Fibroblast of villous mesenchyme (primary cell): ENCODE measurements around the gene APLP1. TPM values are rescaled to one million over a fixed set of nuclear protein-coding genes. Genes with fewer than 3 reads are reported as not detected.
"Not testable (repeated sequence)": the region's sequence is repeated elsewhere in the genome, so short reads cannot be mapped to it uniquely, and the experiment has no call there.

ENCODE experiments used
- DNase-seq: peaks from one replicate; pipeline ENCODE4 v3.0.0-alpha.2; 2010; ENCODE audit warnings: low read depth
- H3K4me3 ChIP-seq: 2 replicates; pipeline ENCODE4 v1.5.1; 2011; ENCODE audit warnings: low read depth, mild to moderate bottlenecking, low read length
- CTCF ChIP-seq: IDR thresholded peaks from 2 replicates; pipeline ENCODE4 v1.5.1; 2012; ENCODE audit warnings: low read depth, mild to moderate bottlenecking, low read length; ENCODE audit not compliant: insufficient read depth
- total RNA-seq: library from RNA; depleted of rRNA; stranded (reverse); fragments of >200 nt; gene quantifications from 2 replicates; pipeline ENCODE4 v1.2.3, GENCODE V29; 2012

Gene APLP1
- total RNA-seq, 1 donor = 3.5 TPM

GRCh38 chr19:35833972-35834371 lies 34.4 kb upstream of the APLP1 start:
- no peak for TF ChIP-seq CTCF
- no peak overlapping the region for H3K4me3 ChIP-seq
- no peak for DNase-seq

- not testable (repeated sequence) for H3K4me3 ChIP-seq, DNase-seq
Measured at GRCh38 chr19:35836096-35836495, 32.3 kb upstream of the APLP1 start.

- TF ChIP-seq CTCF = no peak
- DNase-seq = no peak
- H3K4me3 ChIP-seq = no peak overlapping the region
Measured at GRCh38 chr19:35841961-35842595, 26.3 kb upstream of the APLP1 start.

- DNase-seq = no peak
- TF ChIP-seq CTCF = no peak
- no peak overlapping the region for H3K4me3 ChIP-seq
Measured at GRCh38 chr19:35842666-35843272, 25.6 kb upstream of the APLP1 start.

- no peak for TF ChIP-seq CTCF
- no peak for DNase-seq
- H3K4me3 ChIP-seq = no peak overlapping the region
Measured at GRCh38 chr19:35843676-35844481, 24.5 kb upstream of the APLP1 start.

- no peak overlapping the region for H3K4me3 ChIP-seq
- DNase-seq = no peak
- TF ChIP-seq CTCF = no peak
Measured at GRCh38 chr19:35844482-35845214, 23.7 kb upstream of the APLP1 start.
